ENCODE data around the gene MYO15B.

Gene MYO15B

GRCh38 chr17:75603123-75603522 is 15.5 kb downstream of the MYO15B start:
- H3K27me3 ChIP-seq (ENCODE audit: insufficient read depth, low read length, poor library complexity, severe bottlenecking) = no peaks in the 10 kb centered on the region
- no peak overlapping the region for H3K9ac ChIP-seq (ENCODE audit: low read depth, low read length, poor library complexity, severe bottlenecking)
- H3K79me2 ChIP-seq (ENCODE audit: insufficient read depth, low read length) = no peaks in the 10 kb centered on the region
- H3K4me1 ChIP-seq (ENCODE audit: insufficient read depth, low read length, poor library complexity, severe bottlenecking) = no peaks in the 10 kb centered on the region
- no peak overlapping the region for H3K4me3 ChIP-seq (ENCODE audit: low read length, poor library complexity, severe bottlenecking)
- TF ChIP-seq, protein P1, sequence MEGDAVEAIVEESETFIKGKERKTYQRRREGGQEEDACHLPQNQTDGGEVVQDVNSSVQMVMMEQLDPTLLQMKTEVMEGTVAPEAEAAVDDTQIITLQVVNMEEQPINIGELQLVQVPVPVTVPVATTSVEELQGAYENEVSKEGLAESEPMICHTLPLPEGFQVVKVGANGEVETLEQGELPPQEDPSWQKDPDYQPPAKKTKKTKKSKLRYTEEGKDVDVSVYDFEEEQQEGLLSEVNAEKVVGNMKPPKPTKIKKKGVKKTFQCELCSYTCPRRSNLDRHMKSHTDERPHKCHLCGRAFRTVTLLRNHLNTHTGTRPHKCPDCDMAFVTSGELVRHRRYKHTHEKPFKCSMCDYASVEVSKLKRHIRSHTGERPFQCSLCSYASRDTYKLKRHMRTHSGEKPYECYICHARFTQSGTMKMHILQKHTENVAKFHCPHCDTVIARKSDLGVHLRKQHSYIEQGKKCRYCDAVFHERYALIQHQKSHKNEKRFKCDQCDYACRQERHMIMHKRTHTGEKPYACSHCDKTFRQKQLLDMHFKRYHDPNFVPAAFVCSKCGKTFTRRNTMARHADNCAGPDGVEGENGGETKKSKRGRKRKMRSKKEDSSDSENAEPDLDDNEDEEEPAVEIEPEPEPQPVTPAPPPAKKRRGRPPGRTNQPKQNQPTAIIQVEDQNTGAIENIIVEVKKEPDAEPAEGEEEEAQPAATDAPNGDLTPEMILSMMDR (conservative IDR thresholded peaks at IDR 0.05; ENCODE audit: low read length) = no peak
- no peak for TF ChIP-seq EZH2phosphoT487 (IDR thresholded peaks at IDR 0.05; ENCODE audit: borderline replicate concordance)
- no peaks in the 10 kb centered on the region for H3K9me2 ChIP-seq (replicated peaks; ENCODE audit: low read depth, low read length)
- H3K9me3 ChIP-seq (ENCODE audit: insufficient read depth, low read depth, low read length) = no peaks in the 10 kb centered on the region
- H3K4me2 ChIP-seq (ENCODE audit: low read depth, low read length, poor library complexity, severe bottlenecking) = no peak overlapping the region
- H2AFZ ChIP-seq (ENCODE audit: low read length) = no peak overlapping the region
- no peaks in the 10 kb centered on the region for H3F3A ChIP-seq (ENCODE audit: low read depth)
- H4K20me1 ChIP-seq (ENCODE audit: insufficient read depth, low read length, poor library complexity, severe bottlenecking) = no peaks in the 10 kb centered on the region
- H3K36me3 ChIP-seq (ENCODE audit: insufficient read depth, low read length) = no peaks in the 10 kb centered on the region

DNA sequence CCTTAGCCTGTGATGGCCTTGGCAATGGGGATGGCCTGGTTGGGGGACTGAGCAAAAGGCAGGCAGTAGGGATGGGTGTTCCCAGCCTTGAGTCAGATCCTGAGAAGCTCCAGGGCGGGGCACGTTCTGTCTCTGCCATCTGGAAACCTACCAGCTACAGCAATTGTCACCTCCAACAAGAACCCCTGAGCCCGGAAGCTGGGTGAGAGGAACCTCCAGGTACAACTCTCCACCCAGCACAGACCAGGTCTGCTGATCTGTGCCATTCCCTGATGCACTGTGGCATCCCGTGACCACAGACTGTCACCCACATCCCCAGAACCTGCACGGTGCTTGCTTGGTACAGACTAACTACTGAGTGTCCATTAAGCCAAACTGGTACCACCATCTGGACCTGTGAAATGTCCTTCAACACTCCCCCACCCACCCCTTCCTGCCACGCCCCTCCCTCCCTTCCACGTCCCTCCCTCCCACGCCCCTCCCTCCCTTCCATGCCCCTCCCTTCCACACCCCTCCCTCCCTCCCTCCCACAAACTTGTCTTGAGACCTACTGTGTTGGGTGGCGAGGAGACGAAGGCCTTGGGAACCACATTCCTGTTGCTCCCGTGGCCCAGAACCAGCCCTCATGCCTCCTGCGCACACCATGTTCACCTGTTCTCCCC is 16.6 kb downstream of the MYO15B start:
- H3K4me2 ChIP-seq (ENCODE audit: low read depth, low read length, poor library complexity, severe bottlenecking) = no peak overlapping the region
- H3K9me3 ChIP-seq (ENCODE audit: insufficient read depth, low read depth, low read length) = no peaks in the 10 kb centered on the region
- no peaks in the 10 kb centered on the region for H3F3A ChIP-seq (ENCODE audit: low read depth)
- no peak overlapping the region for H3K4me3 ChIP-seq (ENCODE audit: low read length, poor library complexity, severe bottlenecking)
- no peak for TF ChIP-seq EZH2phosphoT487 (IDR thresholded peaks at IDR 0.05; ENCODE audit: borderline replicate concordance)
- TF ChIP-seq, protein P1 (conservative IDR thresholded peaks at IDR 0.05; ENCODE audit: low read length) = no peak
- no peaks in the 10 kb centered on the region for H3K4me1 ChIP-seq (ENCODE audit: insufficient read depth, low read length, poor library complexity, severe bottlenecking)
- no peaks in the 10 kb centered on the region for H4K20me1 ChIP-seq (ENCODE audit: insufficient read depth, low read length, poor library complexity, severe bottlenecking)
- no peak overlapping the region for H2AFZ ChIP-seq (ENCODE audit: low read length)
- no peaks in the 10 kb centered on the region for H3K79me2 ChIP-seq (ENCODE audit: insufficient read depth, low read length)
- H3K27me3 ChIP-seq (ENCODE audit: insufficient read depth, low read length, poor library complexity, severe bottlenecking) = no peaks in the 10 kb centered on the region
- H3K36me3 ChIP-seq (ENCODE audit: insufficient read depth, low read length) = no peaks in the 10 kb centered on the region
- H3K9ac ChIP-seq (ENCODE audit: low read depth, low read length, poor library complexity, severe bottlenecking) = no peak overlapping the region
- no peaks in the 10 kb centered on the region for H3K9me2 ChIP-seq (replicated peaks; ENCODE audit: low read depth, low read length)

DNA sequence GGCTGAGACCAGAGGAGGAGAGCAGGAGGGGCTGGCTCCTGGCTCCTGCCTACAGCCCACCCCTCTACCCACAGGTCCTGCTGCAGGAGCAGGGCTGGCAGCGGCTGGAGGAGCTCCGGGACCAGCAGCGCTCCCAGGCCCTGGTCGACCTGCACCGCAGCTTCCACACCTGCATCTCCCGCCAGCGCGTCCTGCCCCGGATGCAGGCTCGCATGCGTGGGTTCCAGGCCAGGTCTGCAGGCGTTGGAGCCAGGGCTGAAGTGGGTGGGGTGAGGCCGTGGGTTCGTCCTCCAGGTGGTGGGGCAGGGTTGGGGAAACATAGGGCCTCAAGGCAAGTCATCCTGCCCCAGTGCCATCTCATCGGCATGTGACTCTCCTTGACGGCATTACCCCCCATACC is 18.2 kb downstream of the MYO15B start:
- H3K9ac ChIP-seq (ENCODE audit: low read depth, low read length, poor library complexity, severe bottlenecking) = no peak overlapping the region
- TF ChIP-seq EZH2phosphoT487 (IDR thresholded peaks at IDR 0.05; ENCODE audit: borderline replicate concordance) = no peak
- TF ChIP-seq, protein P1 (conservative IDR thresholded peaks at IDR 0.05; ENCODE audit: low read length) = no peak
- H3K4me1 ChIP-seq (ENCODE audit: insufficient read depth, low read length, poor library complexity, severe bottlenecking) = no peaks in the 10 kb centered on the region
- H3F3A ChIP-seq (ENCODE audit: low read depth) = no peaks in the 10 kb centered on the region
- no peaks in the 10 kb centered on the region for H4K20me1 ChIP-seq (ENCODE audit: insufficient read depth, low read length, poor library complexity, severe bottlenecking)
- no peaks in the 10 kb centered on the region for H3K79me2 ChIP-seq (ENCODE audit: insufficient read depth, low read length)
- no peaks in the 10 kb centered on the region for H3K9me3 ChIP-seq (ENCODE audit: insufficient read depth, low read depth, low read length)
- no peak overlapping the region for H3K4me3 ChIP-seq (ENCODE audit: low read length, poor library complexity, severe bottlenecking)
- no peak overlapping the region for H2AFZ ChIP-seq (ENCODE audit: low read length)
- H3K9me2 ChIP-seq (replicated peaks; ENCODE audit: low read depth, low read length) = no peaks in the 10 kb centered on the region
- no peaks in the 10 kb centered on the region for H3K36me3 ChIP-seq (ENCODE audit: insufficient read depth, low read length)
- H3K4me2 ChIP-seq (ENCODE audit: low read depth, low read length, poor library complexity, severe bottlenecking) = no peak overlapping the region
- H3K27me3 ChIP-seq (ENCODE audit: insufficient read depth, low read length, poor library complexity, severe bottlenecking) = no peaks in the 10 kb centered on the region
